ENCODE measurements around the gene DIPK1C. TPM values are rescaled to one million over a fixed set of nuclear protein-coding genes. Genes with fewer than 3 reads are reported as not detected.

DIPK1C gene
- total and polyA plus RNA-seq, 2 of the 4 experiments (the other 2 are of a cell fraction): not detected

DNA sequence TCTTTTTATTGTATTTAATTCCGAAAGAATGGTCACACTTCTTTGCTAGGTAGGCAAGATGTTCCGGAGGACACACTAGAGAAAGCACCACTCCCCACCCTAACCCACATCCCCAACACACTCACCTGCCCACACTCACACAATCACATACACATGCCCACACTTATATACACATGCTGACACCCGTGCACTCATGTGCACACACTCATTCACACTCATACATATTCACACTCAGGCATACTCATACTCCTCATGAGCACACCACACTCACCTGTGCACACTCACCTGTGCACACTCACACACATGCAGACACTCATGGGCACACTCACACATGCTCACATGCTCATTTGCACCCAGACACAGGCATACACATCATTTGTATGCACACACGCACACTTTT lies 21.4 kb downstream of the DIPK1C start:
- Histone ChIP-seq H2AFZ (replicated peaks; ENCODE audit: low read length, poor library complexity) (peak overlapping the region; percentile 3), H2BK5ac (ENCODE audit: low read depth, low read length, poor library complexity, severe bottlenecking) (no peak overlapping the region), H4K8ac (ENCODE audit: low read depth in 2 of 2, low read length in 2 of 2) (no peak overlapping the region), H4K20me1 (ENCODE audit: insufficient read depth, low read length) (no peaks in the 10 kb centered on the region), H3K27me3 (ENCODE audit: control insufficient read depth, insufficient read depth, low read length) (peaks cover 6% of the 10 kb centered on the region), H2AK9ac (replicated peaks; ENCODE audit: low read depth, low read length, poor library complexity) (no peak overlapping the region), H2BK120ac (ENCODE audit: low read depth, low read length) (no peak overlapping the region), H4K91ac (ENCODE audit: insufficient read depth, low read depth, low read length) (no peak overlapping the region), H2AK5ac (ENCODE audit: low read depth, low read length) (no peak overlapping the region), H3K36me3 (ENCODE audit: control insufficient read depth, insufficient read depth, low read length) (no peaks in the 10 kb centered on the region), H3K14ac (replicated peaks; ENCODE audit: low read depth, low read length) (no peak overlapping the region), H3K9me3 (ENCODE audit: control insufficient read depth, insufficient read depth, low read length) (no peaks in the 10 kb centered on the region), H3K9me1 (ENCODE audit: insufficient read depth, low read length) (no peaks in the 10 kb centered on the region), H3K79me1 (ENCODE audit: low read depth in 1 of 2, low read length in 2 of 2) (no peaks in the 10 kb centered on the region), H3K27ac (ENCODE audit: insufficient read depth, low read length) (no peak overlapping the region), H3K4me1 (ENCODE audit: control insufficient read depth, insufficient read depth, low read length) (no peaks in the 10 kb centered on the region), H3K9ac (ENCODE audit: low read depth, low read length) (no peak overlapping the region), H4K5ac (ENCODE audit: low read depth, low read length) (no peak overlapping the region), H3K4ac (ENCODE audit: low read depth, low read length) (no peak overlapping the region), H3K18ac (ENCODE audit: low read depth, low read length) (no peak overlapping the region), H2BK15ac (ENCODE audit: low read depth, low read length) (no peak overlapping the region), H3K4me3 (ENCODE audit: insufficient read depth, low read depth, low read length) (no peak overlapping the region), H3K56ac (ENCODE audit: extremely low read depth, insufficient read depth, low read length) (no peak overlapping the region), H3K23ac (ENCODE audit: low read depth, low read length) (no peak overlapping the region), H3K4me2 (ENCODE audit: low read depth, low read length) (no peak overlapping the region), H2BK20ac (ENCODE audit: low read depth, low read length) (no peak overlapping the region)
- 68% methylated on average over 2 of the region's 4 CpGs; no CpG with 5 or more reads in 1 of the 2 experiments for WGBS, 2 experiments (ENCODE audit: extremely low coverage in 2 of 2, insufficient read length in 1 of 2)
- POLR2A ChIA-PET (ENCODE audit: unreplicated experiment): no interaction called here
- no peak for DNase-seq
- CTCF ChIA-PET: no interaction called here
- no TSS peak for BruUV-seq (replicated peaks)
- in situ Hi-C loops (cut with MboI; ENCODE audit: low sequenced_read_pairs) (no loop called here), intact Hi-C loops (cut with micrococcal nuclease) (no loop called here), dilution Hi-C loops (cut with HindIII; ENCODE audit: low sequenced_read_pairs, unreplicated experiment) (no loop called here)
- no peak for ATAC-seq (ENCODE audit: low read depth)
- TF ChIP-seq RFX5 (IDR thresholded peaks at IDR 0.05; ENCODE audit: low read depth, low read length) (no peak), MAZ (IDR thresholded peaks at IDR 0.05; ENCODE audit: borderline replicate concordance, low read depth, low read length) (no peak), FOS (IDR thresholded peaks at IDR 0.05; ENCODE audit: low read depth, low read length) (no peak), CHD1 (IDR thresholded peaks at IDR 0.05; ENCODE audit: low read depth, low read length) (no peak), MXI1 (IDR thresholded peaks at IDR 0.05; ENCODE audit: borderline replicate concordance, low read depth, low read length) (no peak), BHLHE40 (IDR thresholded peaks at IDR 0.05; ENCODE audit: low read depth, low read length) (no peak), RCOR1 (IDR thresholded peaks at IDR 0.05; ENCODE audit: insufficient replicate concordance, low read length) (no peak), SMC3 (IDR thresholded peaks at IDR 0.05; ENCODE audit: low read depth, low read length) (no peak), NFE2L2 (IDR thresholded peaks at IDR 0.05; ENCODE audit: low read depth, low read length) (no peak), CEBPB (IDR thresholded peaks at IDR 0.05; ENCODE audit: low read depth, low read length) (no peak), USF2 (IDR thresholded peaks at IDR 0.05; ENCODE audit: low read depth, low read length) (no peak)

All from IMR-90 (cell line).